WI38 (cell line): ENCODE data around the gene RSU1.

ENCODE experiments used
- H3K4me3 ChIP-seq: 2 replicates; pipeline ENCODE4 v1.5.1; 2011; ENCODE audit warnings: low read depth, mild to moderate bottlenecking, control low read depth, low read length
- CTCF ChIP-seq: IDR thresholded peaks from 2 replicates; pipeline ENCODE4 v1.5.1; 2012; ENCODE audit warnings: low read depth, mild to moderate bottlenecking, control low read depth, low read length

Gene RSU1

GRCh38 chr10:16599662-16600061 is 217.6 kb downstream of the RSU1 start:
- no peak overlapping the region for H3K4me3 ChIP-seq
- no peak for TF ChIP-seq CTCF

- H3K4me3 ChIP-seq, result no peak overlapping the region
- no peak for TF ChIP-seq CTCF
Measured at GRCh38 chr10:16597656-16598055, 219.6 kb downstream of the RSU1 start.

GRCh38 chr10:16592378-16592777 is 224.8 kb downstream of the RSU1 start:
- H3K4me3 ChIP-seq, result no peak overlapping the region
- no peak for TF ChIP-seq CTCF

- no peak overlapping the region for H3K4me3 ChIP-seq
- no peak for TF ChIP-seq CTCF
Measured at GRCh38 chr10:16586358-16587138, 230.7 kb downstream of the RSU1 start.

GRCh38 chr10:16585103-16585502 is 232.1 kb downstream of the RSU1 start:
- no peak for TF ChIP-seq CTCF
- no peak overlapping the region for H3K4me3 ChIP-seq

GRCh38 chr10:16583382-16583781 is 233.8 kb downstream of the RSU1 start:
- TF ChIP-seq CTCF, result no peak
- H3K4me3 ChIP-seq, result no peak overlapping the region

GRCh38 chr10:16581202-16581601 is 236.0 kb downstream of the RSU1 start:
- no peak overlapping the region for H3K4me3 ChIP-seq
- no peak for TF ChIP-seq CTCF
